Measurements from ENCODE around the gene GNAI2. TPM values are rescaled to one million over a fixed set of nuclear protein-coding genes. Genes with fewer than 3 reads are reported as not detected.

The GNAI2 gene
- total RNA-seq, 1 donor from 2014 or later: 372 TPM

- Histone ChIP-seq H3K36me3 (peaks cover 29% of the 10 kb centered on the region), H3K4me1 (peaks cover 54% of the 10 kb centered on the region), H3K9me3 (no peaks in the 10 kb centered on the region), H3K27me3 (ENCODE audit: low read depth) (no peaks in the 10 kb centered on the region), H3K4me3 (peak overlapping the region; percentile 92), H3K27ac (peak overlapping the region; percentile 96)
- intact Hi-C loops (cut with DNase I): no loop called here
- no peak for TF ChIP-seq CTCF (IDR thresholded peaks at IDR 0.05)
- ATAC-seq (no peak), DNase-seq (no peak)
These were observed 604 bp downstream of the GNAI2 start for GRCh38 chr3:50236484-50237132.

- peak overlapping the region; percentile 92 for H3K4me3 ChIP-seq
- no peak for ATAC-seq
- H3K9me3 ChIP-seq: no peaks in the 10 kb centered on the region
- peak; percentile 60 for DNase-seq
- peaks cover 60% of the 10 kb centered on the region for H3K4me1 ChIP-seq
- H3K36me3 ChIP-seq: peaks cover 32% of the 10 kb centered on the region
- H3K27me3 ChIP-seq (ENCODE audit: low read depth): no peaks in the 10 kb centered on the region
- intact Hi-C loops (cut with DNase I): no loop called here
- no peak for TF ChIP-seq CTCF (IDR thresholded peaks at IDR 0.05)
- peak overlapping the region; percentile 96 for H3K27ac ChIP-seq
These were observed 1.2 kb downstream of the GNAI2 start for GRCh38 chr3:50237133-50237651.

GRCh38 chr3:50237754-50238548 is 1.9 kb downstream of the GNAI2 start:
- no peak for TF ChIP-seq CTCF (IDR thresholded peaks at IDR 0.05)
- DNase-seq (peak; percentile 95), ATAC-seq (peak; percentile 71 to 72)
- H3K36me3 ChIP-seq: peaks cover 32% of the 10 kb centered on the region
- H3K4me3 ChIP-seq: peak overlapping the region; percentile 92
- H3K27me3 ChIP-seq (ENCODE audit: low read depth): no peaks in the 10 kb centered on the region
- peak overlapping the region; percentile 96 for H3K27ac ChIP-seq
- peaks cover 67% of the 10 kb centered on the region for H3K4me1 ChIP-seq
- no peaks in the 10 kb centered on the region for H3K9me3 ChIP-seq
- intact Hi-C loops (cut with DNase I): no loop called here

DNA sequence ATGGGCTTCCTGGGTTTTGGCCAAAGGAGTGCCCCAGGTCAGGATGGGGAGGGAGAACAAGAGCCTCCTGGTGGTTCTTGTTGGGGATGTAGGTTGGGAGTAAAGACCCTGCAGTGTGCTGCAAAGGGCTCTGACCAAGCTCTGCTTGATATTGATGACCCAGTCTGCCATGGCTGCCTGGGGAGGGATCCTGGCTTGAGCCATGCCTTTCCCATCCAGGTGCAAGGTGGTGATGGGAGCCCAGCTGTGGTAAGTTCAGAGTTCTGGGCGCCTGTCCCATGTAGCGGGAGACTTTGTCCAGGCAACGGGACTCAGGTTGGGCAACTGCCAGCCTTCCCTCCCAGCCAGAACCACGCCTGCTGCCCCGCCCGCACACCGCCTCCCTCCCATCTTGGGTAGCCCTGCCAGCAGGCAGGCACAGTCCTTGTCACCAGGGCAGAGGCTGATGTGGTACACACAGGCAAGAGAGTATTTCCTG is 2.6 kb downstream of the GNAI2 start:
- Histone ChIP-seq H3K4me3 (peak overlapping the region; percentile 92), H3K36me3 (peaks cover 36% of the 10 kb centered on the region), H3K27me3 (ENCODE audit: low read depth) (no peaks in the 10 kb centered on the region), H3K4me1 (peaks cover 74% of the 10 kb centered on the region), H3K27ac (peak overlapping the region; percentile 96), H3K9me3 (no peaks in the 10 kb centered on the region)
- ATAC-seq: peak; percentile 32 to 51
- intact Hi-C loops (cut with DNase I): no loop called here
- no peak for TF ChIP-seq CTCF (IDR thresholded peaks at IDR 0.05)
- peak; percentile 92 for DNase-seq

DNA sequence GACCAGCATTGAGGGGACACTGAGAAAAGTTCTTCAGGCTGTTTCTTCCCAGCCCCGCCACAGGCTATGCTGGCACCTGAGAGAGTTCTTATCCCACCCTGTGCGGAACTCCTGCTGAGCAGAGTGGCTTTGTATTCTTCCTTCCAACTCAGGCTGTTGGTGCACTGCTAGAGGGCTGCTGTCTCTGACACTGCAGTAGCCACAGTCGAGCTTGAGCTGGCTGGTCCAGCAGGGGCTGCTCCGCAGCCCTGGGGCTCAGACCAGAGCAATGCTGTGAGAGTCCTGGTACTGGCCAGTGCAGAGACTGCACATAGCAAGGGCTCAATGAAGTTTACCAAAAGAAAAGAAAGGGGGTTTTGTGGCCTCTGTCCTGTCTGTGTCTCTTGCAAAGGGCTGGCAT is 3.6 kb downstream of the GNAI2 start:
- Histone ChIP-seq H3K27ac (peak overlapping the region; percentile 96), H3K4me1 (peaks cover 76% of the 10 kb centered on the region), H3K27me3 (ENCODE audit: low read depth) (no peaks in the 10 kb centered on the region), H3K4me3 (peak overlapping the region; percentile 92), H3K9me3 (no peaks in the 10 kb centered on the region), H3K36me3 (peaks cover 43% of the 10 kb centered on the region)
- intact Hi-C loops (cut with DNase I): no loop called here
- TF ChIP-seq CTCF (IDR thresholded peaks at IDR 0.05): no peak
- DNase-seq (no peak), ATAC-seq (no peak)

All from lower lobe of right lung (tissue), 2 donors.